IPS-11a (cell line): ENCODE measurements around the gene DHRS1.
"Not testable (repeated sequence)": the region's sequence is repeated elsewhere in the genome, so short reads cannot be mapped to it uniquely, and the experiment has no call there.

Experiments used
- H3K4me3 ChIP-seq: one replicate; pipeline ENCODE4 v1.5.1; 2013; ENCODE audit warnings: low read depth, low read length, control low read depth

The DHRS1 gene

DNA sequence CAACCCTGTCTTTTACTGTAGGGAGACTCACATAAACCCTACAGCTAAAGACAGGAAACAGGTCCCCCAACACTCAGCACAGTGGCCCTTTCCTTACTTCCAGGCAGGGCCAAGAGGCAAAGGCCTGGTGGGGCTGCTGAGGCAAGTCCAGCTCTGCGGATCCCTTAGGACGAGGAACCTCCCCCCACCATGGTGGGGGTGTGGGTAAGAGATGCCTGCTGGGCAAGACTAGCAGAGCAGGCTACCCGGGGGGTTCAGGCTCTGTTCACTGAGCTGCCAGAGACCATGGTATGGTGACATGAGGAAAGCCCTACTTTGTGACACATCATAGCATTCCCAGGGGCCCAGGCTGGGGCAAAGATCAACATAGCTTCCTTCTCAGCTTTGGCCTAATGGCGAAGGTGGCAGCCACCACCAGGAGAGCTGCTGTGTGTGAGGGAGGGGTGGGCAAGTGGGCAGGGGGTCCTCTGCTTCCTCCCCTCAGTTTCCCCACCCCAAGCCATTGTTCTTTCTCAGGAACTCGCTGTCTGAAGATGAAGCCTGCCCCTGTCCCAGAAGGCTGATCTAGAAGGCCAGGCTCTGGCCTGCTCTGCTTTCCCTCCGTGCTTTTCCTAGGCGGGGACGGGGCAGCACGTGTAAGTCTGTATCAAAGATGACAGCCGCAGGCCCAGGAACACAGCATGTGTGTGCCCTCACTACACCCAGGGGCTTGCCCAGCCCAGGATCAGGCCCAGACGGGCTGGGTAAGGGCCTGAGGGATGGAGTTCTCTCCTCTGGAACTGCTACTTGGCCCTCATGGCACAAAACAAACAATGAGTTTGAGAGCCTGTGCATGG lies 47.1 kb downstream of the DHRS1 start:
- H3K4me3 ChIP-seq: no peak overlapping the region

GRCh38 chr14:24251880-24252288 lies 47.7 kb downstream of the DHRS1 start:
- H3K4me3 ChIP-seq: no peak overlapping the region

- no peak overlapping the region for H3K4me3 ChIP-seq
These were observed 49.2 kb downstream of the DHRS1 start for GRCh38 chr14:24250354-24250753.

GRCh38 chr14:24249230-24250021 lies 50.2 kb downstream of the DHRS1 start:
- H3K4me3 ChIP-seq: no peak overlapping the region

- H3K4me3 ChIP-seq: no peak overlapping the region
These were observed 52.2 kb downstream of the DHRS1 start for GRCh38 chr14:24247422-24247821.

DNA sequence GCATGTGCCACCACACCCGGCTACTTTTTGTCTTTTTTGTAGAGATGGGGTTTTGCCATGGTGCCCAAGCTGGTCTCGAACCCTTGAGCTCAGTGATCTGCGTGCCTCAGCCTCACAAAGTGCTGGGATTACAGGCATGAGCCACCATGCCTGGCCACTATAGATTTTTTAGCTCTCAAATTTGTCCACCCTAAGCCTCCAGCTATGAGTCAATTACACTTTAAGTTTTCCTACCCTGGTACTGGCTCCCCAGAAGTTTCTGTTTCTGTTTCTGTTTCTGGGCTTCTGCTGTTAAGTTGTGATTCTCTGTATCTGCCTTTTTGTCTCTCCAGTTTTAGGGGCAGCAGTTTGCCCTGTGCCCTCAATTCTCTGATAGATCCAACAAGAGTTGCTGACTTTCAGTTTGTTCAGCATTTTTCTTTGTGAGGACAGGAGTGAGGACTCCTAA lies 52.8 kb downstream of the DHRS1 start:
- H3K4me3 ChIP-seq: no peak overlapping the region

GRCh38 chr14:24245350-24245749 lies 54.2 kb downstream of the DHRS1 start:
- not testable (repeated sequence) for H3K4me3 ChIP-seq

DNA sequence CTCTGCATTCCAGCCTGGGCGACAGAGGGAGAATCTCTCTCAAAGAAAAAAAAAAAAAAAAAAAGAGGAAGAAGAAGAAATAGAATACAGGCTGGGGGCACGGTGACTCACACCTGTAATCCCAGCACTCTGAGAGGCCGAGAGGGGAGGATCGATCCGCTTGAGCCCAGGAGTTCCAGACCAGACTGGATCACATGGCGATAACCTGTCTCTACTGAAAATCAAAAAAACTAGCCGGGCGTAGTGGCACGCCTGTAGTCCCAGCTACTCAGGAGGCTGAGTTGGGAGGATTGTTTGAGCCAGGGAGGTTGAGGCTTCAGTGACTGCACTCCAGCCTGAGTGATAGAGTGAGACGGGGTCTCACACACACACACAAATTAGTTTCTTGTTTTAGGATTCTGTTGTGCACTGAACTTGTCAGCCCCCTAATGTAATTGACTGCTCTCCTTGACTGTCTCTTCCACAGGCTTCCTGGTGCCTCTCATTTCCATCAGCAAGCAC lies 56.2 kb downstream of the DHRS1 start:
- peak overlapping the region; percentile 0 for H3K4me3 ChIP-seq

- H3K4me3 ChIP-seq: peak overlapping the region; percentile 89
These were observed 57.6 kb downstream of the DHRS1 start for GRCh38 chr14:24241829-24242443.
